NOMO-1 treated with DMSO at 0.1 percent for 48 hours (cell line): ENCODE measurements around the gene SLC16A5.
"Not testable (repeated sequence)": the region's sequence is repeated elsewhere in the genome, so short reads cannot be mapped to it uniquely, and the experiment has no call there.

Source experiments
- DNase-seq: peaks from one replicate; lab custom pipeline; 2025; ENCODE audit not compliant: unreplicated experiment; lab: John Stamatoyannopoulos, UW

Gene SLC16A5

DNA sequence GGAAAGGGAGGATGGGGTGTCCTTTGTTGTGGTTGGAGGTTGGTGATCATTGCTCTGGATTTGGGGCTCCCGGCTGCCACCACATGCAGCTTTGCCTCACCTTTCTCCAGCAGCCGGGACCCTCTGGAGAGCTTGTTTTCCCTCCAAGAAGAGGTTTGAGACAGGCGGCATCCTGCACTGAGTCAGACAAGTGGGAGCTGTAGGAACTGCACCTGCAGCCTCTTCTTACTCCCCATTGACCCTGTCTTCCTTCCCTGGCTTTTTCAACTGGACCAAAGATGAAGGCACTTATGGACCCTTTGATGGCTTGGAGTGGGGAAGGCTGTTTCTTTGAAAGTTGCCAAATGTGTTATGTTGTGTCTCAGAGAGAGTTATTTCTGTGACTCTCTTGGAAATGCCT is 24.1 kb upstream of the SLC16A5 start:
- no peak for DNase-seq

DNA sequence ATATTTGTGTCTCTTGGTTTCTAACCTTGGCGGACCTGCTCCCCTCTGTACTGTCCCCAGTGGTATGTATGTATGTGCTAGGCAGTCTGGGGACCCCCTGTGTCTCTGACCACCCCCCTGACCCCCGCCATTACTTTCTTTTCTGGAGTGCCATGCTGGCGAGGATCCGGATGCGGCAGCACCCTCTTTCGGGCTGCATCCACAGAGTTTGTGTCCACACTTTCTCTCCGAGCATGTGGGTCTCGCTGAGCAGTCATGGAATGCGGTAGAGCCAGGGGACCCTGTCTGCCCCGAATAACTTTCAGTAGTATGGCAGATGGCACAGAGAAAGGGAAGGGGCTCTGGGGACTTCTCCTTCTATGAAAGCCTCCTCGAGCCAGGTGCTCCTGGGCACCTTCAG is 23.7 kb upstream of the SLC16A5 start:
- DNase-seq: no peak

DNA sequence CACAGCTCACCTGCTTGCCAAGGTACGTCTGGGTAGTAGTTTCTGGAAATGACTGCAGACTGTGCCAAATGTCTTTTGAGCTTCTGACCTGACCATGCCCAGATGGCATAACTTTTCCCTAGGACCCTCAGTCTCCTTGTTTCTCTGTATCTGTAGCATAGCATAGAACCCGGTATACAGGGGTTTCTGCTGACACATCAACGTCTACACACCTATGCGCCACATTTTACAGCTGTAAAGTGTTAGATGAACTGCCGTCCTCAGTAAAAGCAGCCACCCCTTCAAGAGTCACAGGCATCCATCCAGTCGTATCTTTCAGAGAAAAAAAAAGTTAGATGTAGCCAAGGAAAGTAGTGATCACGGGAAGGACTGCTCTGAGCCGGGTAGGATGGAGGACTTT is 23.3 kb upstream of the SLC16A5 start:
- DNase-seq: no peak

DNA sequence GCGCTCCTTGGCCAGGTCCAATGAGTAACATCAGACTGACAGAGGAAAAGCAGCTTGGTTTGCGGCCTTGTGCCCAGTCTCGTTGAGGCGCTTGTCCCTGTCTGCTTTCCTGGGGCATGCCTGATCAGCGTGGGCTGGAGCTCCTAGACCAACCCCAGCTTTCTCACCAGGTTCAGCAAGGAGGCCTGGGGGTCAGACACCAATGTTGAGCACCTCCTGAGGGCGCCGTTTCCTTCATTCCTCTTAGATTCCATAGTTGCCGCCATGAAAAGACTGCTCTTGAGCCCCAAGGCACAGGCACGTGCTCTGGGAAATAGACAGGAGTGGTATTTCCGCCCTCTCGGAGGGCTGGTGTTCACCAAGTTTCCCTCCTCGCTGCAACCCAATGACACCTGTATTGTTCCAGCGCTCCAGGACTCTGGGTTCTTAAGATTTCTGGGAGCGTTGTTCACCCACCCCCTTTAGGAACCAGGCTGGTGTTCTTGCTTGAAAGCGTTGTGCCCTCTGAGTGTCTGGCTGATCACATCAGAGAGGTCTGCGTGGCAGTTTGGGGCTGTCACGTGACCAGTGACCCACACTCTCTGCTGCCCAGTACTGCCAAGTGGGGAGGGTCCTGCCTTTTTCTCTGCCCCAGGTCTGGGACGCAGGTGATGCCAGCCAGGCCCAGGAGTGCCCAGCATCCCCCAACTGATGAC is 22.7 kb upstream of the SLC16A5 start:
- DNase-seq: no peak

DNA sequence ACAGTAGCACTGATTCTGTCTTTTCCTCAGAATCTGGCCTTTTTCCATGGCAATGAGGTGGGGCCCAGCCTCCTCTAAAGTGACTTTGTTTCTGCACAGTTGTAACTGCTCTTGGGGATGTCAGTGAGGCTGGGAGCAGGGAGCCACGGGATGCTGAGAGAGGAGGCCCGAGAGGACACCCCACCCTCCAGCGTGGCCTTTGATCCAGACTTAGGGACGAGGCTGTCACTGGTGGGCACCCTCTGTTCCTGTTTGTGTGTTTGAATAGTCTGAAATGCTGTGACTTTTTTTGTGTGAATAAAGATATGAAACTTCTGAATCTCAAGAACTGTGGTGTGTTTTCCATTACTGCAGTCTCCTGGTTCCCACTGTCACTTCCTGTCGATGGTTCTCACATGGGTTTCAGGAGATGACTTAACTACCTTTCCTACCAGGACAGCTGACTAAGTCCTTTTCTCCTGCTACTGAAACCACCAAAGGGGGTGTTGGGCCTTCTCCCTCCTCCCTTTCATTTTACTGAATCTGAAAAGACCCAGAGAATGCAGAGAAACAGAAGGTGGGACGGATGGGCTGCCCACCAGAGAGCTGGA is 22.1 kb upstream of the SLC16A5 start:
- DNase-seq: no peak

DNA sequence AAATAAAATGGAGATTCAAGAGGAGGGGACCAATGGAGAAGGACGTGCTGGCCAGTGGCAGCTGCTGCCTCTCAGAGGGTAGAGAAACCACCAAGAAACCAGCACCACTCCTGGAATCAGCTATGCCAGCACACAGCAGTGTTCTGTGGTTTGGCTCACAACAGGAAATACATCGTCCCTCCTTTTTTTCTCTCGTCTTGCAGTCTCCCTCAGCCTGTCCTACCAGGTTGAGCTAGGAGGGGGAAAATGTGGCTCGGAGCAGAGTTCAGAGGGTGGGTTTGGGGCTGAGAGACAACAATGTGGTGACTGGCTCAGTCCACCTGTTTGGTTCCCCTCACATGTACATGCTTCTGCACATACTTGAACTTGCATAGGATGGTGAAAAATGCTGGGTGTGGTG is 19.9 kb upstream of the SLC16A5 start:
- no peak for DNase-seq

DNA sequence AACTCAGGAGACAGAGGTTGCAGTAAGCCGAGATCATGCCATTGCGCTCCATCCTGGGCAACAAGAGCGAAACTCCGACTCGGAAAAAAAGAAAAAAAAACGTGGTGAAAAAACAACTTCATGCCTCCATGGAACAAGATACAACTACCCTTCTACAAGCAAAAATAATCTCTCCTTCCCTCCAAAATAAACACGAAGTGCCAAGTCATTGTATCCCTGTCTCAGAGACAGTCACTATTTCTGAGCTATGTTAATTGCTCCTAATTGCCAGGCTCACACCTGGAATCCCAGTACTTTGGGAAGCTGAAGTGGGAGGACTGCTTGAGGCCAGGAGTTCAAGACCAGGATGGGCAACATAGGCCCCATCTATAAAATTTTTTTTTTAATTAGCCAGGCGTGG is 19.0 kb upstream of the SLC16A5 start:
- DNase-seq: no peak

DNA sequence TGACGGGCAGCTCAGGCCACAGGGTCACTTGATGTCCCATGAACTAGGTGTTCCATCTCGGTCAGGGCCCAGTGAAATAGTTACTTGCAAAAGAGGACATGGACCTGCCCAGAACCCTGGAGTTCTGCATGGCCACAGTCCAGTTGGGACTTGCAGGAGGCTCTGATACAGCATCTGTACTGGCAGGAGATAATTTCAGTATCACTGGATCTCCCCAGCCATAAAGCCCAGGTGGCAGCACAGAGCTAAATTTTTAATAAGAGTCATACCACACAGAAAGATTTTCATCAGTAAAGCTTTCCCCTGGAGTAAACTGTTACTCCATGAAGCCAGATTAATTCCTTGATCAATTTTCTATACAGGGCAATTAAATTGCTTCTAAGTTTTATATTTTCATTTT is 18.0 kb upstream of the SLC16A5 start:
- DNase-seq: no peak

DNA sequence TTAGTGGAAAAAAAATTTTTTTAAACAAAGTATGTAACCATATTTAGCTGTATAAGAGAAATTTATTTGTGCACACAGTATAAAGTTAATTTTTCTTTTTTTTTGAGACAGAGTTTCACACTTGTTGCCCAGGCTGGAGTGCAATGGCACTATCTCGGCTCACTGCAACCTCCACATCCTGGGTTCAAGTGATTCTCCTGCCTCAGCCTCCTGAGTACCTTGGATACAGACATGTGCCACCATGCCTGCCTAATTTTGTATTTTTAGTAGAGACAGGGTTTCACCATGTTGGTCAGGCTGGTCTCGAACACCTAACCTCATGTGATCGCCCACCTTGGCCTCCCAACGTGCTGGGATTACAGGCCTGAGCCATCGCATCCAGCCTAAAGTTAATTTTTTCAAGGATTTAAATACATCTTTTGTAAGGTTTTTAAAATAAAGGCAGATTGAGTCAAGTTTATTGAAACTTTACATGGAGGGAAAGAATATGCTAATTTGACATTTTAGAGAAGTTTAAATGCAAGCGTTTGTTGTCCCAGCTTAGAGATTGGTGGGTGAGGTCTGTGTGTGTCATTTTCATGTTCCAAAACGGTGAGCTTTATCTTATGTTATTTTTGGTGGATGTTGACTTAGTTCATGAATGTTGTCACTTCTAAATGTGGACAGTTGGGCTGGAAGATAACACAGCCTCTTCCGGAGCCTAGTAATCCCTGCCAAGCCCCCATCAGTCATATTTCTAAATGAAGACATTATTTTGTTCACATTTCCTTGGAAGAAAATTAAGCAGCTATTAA is 16.1 kb upstream of the SLC16A5 start:
- DNase-seq: not testable (repeated sequence)

DNA sequence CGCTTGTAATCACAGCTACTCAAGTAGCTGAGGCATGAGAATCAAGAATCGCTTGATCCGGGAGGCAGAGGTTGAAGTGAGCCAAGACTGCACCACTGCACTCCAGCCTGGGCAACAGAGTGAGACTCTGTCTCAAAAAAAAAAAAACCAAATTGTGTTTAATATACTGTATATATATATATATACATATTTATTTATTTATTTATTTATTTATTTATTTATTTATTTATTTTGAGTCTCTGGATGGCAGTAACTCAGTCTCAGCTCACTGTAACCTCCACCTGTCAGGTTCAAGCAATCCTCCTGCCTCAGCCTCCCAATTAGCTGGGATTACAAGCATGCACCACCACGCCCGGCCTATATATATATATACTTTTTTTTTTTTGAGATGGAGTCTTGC is 14.8 kb upstream of the SLC16A5 start:
- DNase-seq: not testable (repeated sequence)

DNA sequence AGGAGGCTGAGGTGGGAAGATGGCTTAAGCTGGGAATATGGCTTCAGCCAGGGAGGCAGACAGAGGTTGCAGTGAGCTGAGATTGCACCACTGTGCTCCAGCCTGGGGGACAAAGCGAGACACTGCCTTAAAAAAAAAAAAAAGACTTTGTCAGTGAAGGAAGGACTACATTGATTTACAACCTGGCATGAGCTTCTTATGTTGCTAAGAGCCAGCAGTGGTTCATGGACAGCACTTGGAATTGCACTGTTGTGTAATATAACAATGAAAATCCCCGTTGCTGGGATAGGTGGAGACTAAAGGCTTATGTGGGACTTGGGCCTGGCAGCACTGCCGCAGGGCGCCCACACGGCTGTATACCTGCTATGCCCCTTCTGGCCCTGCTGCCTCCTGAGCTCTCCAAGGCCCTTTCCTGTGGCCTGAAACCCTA is 14.1 kb upstream of the SLC16A5 start:
- no peak for DNase-seq

DNA sequence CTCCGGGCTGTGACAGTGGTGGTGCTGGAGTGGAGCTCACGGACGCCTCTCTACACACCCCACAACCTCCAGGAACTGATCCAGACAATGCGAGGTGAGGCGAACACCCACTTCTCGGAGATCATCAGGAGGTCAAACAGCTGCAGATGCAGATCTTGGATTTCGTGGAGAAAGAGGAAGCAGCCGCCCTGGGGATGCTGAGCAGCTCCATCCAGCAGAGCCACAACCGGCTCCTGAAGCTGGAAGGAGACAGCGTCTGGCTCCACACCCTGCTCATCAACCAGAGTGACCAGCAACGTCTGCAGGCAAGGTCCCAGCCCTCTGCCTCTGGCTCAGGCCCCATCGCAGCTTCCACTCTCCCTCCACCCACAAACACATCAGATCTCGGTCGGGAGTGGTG is 13.2 kb upstream of the SLC16A5 start:
- no peak for DNase-seq

DNA sequence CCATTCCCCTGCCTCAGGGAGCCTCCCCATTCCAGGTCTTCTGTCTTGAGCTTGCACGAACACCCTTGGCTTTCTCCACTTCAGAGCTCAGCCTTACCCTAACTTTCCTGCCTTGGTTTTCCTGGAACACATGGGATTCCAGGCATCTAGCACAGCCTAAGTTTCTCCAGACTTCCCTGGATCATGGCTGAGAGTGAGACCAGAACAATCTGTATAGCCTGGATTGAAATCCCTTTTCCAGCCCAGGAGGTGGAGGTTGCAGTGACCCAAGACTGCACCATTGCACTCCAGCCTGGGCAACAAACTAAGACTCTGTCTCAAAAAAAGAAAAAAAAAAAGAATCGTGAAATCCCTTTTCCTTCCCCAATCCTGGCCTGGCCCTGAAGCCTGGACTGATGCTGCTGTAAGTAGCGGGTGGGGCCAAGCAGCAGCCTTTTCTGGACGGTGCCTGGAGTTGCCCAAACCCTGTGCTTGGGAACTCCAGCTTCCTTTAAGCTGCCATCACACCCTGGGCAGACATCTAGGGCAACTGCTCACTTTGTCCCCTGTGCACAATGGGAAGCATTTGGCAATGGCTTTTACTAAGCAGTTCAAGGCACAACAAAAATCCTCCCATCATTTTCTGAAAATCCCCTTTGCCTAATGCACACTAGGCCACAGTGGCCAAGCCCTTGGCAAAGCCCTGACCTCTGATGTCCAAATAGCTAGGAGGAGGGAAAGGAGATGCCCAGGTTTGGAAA is 12.0 kb upstream of the SLC16A5 start:
- DNase-seq: no peak

DNA sequence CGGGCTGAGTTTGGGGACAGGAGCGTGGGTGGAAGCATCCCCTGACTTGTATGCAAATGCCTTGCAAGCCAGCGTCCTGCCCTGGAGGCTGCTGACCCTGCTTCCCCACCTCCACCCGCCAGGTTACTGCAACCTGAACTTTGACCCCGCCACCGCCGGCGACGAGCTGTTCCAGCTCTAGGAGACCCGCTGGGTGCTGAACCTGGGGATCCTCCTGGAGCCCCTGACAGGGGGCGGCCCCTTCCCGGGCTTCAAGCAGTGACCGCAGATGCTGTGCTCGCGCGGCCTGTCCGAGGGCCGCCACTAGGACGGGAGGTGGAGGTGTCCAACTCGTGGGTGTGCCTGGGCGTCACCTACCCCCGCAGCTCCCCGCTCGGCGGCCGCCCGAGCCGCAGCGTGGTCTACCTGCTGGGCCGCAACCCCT is 10.7 kb upstream of the SLC16A5 start:
- no peak for DNase-seq

DNA sequence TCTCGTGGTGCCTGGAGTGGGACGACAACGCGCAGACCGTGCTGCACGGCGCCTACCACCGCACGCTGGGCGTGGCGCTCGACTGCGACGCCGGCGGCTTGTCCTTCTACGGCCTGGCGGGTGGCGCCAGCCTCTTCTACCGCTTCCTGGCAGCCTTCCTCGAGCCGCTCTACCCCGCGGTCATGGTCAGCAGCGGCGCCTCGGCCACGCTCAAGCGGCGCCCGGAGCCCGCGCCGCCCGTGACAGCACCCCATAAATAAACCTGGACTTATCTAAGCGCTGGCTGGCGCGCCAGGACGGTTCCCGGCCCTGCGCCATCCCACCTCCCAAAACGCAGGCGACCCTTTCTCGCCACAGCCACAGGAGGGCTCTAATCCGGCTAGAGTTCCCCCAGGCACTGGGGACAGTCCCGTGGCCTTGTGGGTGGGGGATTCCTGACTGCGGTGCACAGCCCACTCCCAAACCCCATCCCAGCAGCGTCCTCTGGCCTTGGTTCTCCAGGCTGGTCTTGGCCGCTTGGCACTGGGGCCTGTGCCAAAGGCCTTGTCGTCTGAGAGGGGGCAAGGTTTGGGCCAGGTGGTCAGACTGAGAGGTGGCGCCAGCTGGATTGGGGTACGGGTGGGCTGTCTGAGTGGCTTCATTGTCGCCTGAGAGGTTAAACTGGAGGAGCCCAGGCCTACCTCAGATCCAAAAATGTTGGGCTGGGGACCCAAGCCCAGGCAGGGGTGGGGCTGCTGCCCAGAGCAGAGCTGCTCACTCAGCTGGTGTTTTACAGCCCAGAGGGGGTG is 10.1 kb upstream of the SLC16A5 start:
- DNase-seq: peak; percentile 60

DNA sequence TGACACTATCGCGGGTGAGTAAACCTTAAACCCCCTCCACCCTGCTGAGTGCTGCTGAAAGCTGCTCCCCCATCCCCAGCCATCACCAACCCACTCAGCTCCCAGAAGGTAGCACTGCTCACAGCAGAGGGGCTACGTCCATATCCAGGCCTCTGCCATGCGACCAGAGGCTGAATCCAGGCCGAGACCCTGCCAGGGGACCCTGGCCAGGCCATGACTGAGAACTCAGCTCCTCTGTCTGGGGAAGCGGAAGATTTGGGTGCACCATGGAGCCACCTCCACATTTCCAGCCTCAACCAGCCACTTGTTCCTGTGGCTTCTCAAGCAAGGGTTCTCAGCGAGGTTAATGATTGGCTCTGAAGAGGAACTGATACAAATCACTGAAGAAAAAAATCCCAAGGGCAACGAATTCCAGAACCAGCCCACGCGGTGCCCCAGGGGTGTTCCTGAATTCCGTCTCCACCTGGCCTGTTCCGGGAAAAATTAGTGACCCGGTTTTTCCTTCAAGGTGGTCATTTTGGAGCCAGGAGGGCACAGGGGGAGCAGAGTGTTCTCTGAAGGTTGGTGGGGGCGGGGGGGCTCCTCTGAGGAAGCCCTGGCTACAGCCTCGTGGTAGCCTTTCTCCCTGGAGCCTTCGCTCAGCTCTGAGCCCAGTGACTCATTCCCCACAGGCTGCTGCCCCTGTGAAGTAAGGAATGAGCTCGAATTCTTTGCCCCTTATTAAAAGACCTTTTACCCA is 9.3 kb upstream of the SLC16A5 start:
- no peak for DNase-seq

DNA sequence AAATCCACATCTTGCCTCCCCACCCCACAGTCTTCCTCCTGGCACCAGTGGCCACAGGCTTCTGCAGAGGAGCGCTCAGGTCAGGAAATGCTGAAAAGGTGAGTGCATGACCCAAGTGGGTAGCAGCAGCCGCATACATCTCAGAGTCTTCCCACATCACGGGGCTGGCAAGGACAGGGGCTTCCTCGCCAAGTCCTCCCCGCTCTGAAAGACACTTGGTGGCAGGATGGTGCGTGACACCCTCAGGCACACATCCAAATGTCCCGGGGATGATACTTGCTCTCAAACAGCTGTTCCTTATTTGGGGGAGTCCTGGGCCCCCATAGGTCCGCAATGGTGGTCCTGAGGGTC is 8.8 kb upstream of the SLC16A5 start:
- no peak for DNase-seq

DNA sequence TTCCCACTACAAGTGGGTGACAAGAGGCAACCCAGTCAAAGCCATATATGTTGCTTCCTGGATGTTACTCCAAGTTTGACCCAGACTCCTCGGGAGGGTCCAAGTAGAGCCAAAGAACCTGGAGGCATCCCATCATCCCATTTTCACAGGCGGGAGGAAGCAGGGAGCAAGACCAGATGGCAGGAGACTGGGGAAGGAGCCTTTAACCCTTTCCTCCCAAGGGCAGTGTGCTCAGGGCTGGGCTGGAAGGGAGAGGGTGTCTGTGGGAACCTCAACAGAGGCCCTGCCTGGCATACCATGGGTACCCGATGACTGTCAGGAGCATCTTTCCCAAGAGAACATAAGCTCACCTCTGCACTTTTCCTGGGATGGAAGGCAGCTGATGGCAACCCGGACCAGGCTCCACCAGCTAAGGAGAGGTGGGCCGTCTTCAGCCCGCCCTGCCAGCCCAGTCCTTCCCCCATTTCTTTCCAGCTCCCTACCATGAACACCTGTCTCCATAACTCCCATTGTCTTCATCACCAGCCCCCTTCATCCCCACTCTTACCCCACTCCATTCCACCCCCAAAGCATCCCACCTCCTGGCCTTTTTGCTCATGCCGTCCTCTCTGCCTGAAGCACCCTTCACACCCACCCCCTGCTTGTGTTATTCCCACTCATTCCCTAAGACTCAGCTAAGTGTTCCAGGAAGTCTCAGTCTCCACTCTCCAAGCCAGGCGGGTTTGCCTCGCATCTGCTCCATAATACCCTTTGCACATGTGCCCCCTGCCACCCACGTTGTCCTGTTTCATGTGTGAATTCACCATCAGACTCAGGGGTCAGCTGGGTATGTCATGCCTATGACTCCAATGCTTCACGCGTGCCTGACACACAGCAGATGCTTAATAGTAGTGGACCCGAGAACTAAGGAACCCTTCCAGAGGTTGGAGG is 5.9 kb upstream of the SLC16A5 start:
- DNase-seq: no peak

DNA sequence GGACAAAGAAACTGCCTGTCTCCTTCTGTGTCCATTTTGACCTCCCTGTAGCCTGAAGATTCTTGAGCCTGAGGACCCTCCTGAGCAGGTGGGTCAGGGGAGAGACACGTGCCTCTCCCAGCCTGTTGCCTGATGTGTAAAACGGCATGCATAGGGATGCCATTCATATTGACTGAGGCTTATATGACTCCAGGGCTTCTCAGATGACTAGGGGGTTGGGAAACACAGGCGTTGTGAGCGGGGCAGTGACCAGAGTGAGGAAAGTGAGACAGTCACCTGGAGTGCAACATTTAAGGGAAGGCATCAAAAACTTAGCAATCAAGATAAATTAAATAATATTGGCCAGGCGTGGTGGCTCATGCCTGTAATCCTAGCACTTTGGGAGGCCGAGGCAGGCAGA is 5.1 kb upstream of the SLC16A5 start:
- DNase-seq: no peak
